ACC112 (cell line): ENCODE data around the gene PSMB8.

Experiments
- H2AFZ ChIP-seq: fragments of 200-600 bp; sonication (generic); one replicate; pipeline ENCODE4 v1.6.0; 2017; ENCODE audit warnings: antibody characterized with exemption, low read length; ENCODE audit not compliant: unreplicated experiment
- H3K27ac ChIP-seq: fragments of 200-600 bp; sonication (generic); 2 replicates; pipeline ENCODE4 v1.5.1; 2014; ENCODE audit warnings: low read depth, mild to moderate bottlenecking, antibody characterized with exemption, low read length, moderate library complexity
- H3K27me3 ChIP-seq: fragments of 200-600 bp; sonication (generic); 2 replicates; pipeline ENCODE4 v1.6.1; 2014; ENCODE audit warnings: mild to moderate bottlenecking, antibody characterized with exemption, low read length, moderate library complexity, mixed read lengths; ENCODE audit not compliant: insufficient read depth
- H3K36me3 ChIP-seq: fragments of 200-600 bp; sonication (generic); 2 replicates; pipeline ENCODE4 v1.6.1; 2016; ENCODE audit warnings: mild to moderate bottlenecking, antibody characterized with exemption, low read length, moderate library complexity, mixed read lengths; ENCODE audit not compliant: insufficient read depth
- H3K4me1 ChIP-seq: fragments of 200-600 bp; sonication (generic); one replicate; pipeline ENCODE4 v1.6.1; 2016; ENCODE audit warnings: low read length, mixed read lengths; ENCODE audit not compliant: insufficient read depth, unreplicated experiment, control insufficient read depth
- H3K4me3 ChIP-seq: fragments of 200-600 bp; sonication (generic); 2 replicates; pipeline ENCODE4 v1.5.1; 2014; ENCODE audit warnings: mild to moderate bottlenecking, low read depth, low read length
- H3K79me2 ChIP-seq: fragments of 200-600 bp; sonication (generic); one replicate; pipeline ENCODE4 v1.6.0; 2016; ENCODE audit warnings: low read length; ENCODE audit not compliant: control insufficient read depth, unreplicated experiment, insufficient read depth

Gene PSMB8

GRCh38 chr6:32857156-32857891 lies 13.5 kb upstream of the PSMB8 start:
- H3K4me3 ChIP-seq, result no peak overlapping the region

DNA sequence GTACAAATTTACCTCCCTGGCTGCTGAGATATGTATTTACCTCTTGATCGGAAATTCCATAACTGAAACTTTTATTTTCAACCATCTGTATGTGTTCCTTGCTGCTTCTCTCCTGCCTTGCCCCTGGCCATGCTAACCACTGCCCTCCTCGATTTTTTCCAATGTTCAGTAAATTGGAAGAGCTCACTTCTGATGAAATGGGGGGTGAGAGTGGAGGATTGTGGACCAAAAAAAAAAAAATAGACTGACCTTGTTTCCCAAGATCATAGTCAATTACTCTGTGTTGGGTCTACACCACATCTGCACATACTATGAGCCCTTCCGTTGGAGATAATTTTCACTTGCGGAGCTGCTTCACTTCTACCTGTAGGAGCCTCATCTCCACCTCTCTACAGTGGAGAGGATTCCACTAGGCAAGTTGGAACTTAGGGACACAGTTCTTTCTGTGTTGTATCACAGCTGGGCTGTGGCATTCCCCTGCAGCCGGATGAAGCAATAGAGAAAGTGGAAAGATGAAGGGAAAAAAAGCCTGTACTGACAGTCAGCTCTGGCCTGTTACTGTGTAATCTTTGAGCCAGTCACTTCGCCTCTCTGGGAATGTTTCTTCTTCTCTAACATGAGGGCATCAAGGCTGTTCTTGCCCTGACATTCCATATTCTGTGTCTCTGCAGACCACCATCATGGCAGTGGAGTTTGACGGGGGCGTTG lies 11.8 kb upstream of the PSMB8 start:
- H2AFZ ChIP-seq, result no peak overlapping the region
- no peaks in the 10 kb centered on the region for H3K27me3 ChIP-seq
- no peak overlapping the region for H3K27ac ChIP-seq
- peaks cover 24% of the 10 kb centered on the region for H3K4me1 ChIP-seq
- H3K36me3 ChIP-seq, result peaks cover 27% of the 10 kb centered on the region
- H3K79me2 ChIP-seq, result peaks cover 46% of the 10 kb centered on the region
- H3K4me3 ChIP-seq, result peak overlapping the region; percentile 99

More at GRCh38 chr6:32857156-32857891, 13.5 kb upstream of the PSMB8 start:
- H2AFZ ChIP-seq, result no peak overlapping the region
- H3K36me3 ChIP-seq, result peaks cover 21% of the 10 kb centered on the region
- H3K4me1 ChIP-seq, result peaks cover 14% of the 10 kb centered on the region
- H3K27ac ChIP-seq, result no peak overlapping the region
- H3K27me3 ChIP-seq, result no peaks in the 10 kb centered on the region
- peaks cover 29% of the 10 kb centered on the region for H3K79me2 ChIP-seq

DNA sequence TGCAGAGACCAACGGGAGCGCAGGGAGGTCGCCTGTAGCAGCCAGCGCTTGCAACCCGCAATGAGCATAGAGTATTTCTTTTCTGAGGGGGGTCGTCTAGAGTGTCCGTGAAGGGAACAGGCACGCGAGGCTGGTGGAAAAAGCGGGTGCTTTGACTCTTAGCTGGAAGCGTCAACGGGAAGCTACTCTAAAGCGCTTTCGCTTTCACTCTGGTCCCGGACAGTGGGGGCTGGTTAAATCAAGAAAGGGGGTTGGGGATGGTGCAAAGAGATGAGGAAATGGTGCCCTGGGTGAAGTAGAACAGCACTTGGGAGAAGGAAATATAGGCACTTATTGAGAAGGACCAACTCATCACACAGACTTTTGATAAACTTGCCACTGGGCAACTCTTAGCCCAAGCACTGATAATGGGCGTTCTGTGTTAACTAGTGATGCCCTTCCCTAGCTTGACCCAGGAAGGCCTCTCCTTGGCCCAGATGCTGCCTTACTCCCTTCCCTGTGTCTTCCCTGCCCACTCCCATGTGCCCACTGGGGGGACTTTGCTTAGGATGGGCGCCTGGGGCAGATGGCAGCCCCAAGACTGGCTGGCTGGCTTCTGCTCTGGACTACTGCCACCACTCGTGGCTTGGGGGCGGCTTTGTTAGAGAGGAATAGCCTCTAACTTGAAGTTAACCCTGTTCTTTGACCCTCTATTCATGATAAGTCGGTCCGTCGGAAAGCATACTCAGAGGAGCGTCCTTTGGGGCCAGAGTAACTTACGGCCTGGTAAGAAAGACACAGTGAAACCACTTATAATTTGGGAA lies 10.7 kb upstream of the PSMB8 start:
- no peaks in the 10 kb centered on the region for H3K27me3 ChIP-seq
- H3K4me3 ChIP-seq, result peak overlapping the region; percentile 99
- H3K79me2 ChIP-seq, result peaks cover 56% of the 10 kb centered on the region
- H3K36me3 ChIP-seq, result peaks cover 28% of the 10 kb centered on the region
- H3K4me1 ChIP-seq, result peaks cover 24% of the 10 kb centered on the region
- peak overlapping the region; percentile 68 for H2AFZ ChIP-seq
- H3K27ac ChIP-seq, result peak overlapping the region; percentile 95

- H3K79me2 ChIP-seq, result peaks cover 56% of the 10 kb centered on the region
- peak within 1 kb of the TSS; percentile 99 for H3K4me3 ChIP-seq
- H3K27ac ChIP-seq, result peak within 1 kb of the TSS; percentile 95
- peaks cover 24% of the 10 kb centered on the region for H3K4me1 ChIP-seq
- peaks cover 31% of the 10 kb centered on the region; the same call in 1 of the 2 replicates for H3K36me3 ChIP-seq
- no peaks in the 10 kb centered on the region for H3K27me3 ChIP-seq
- peak within 1 kb of the TSS; percentile 89 for H2AFZ ChIP-seq
Observed at GRCh38 chr6:32853541-32854375, 9.9 kb upstream of the PSMB8 start, which contains the start of the genes PSMB9 and TAP1. PSMB9 (plus strand) TSS chr6:32854192; CDS start chr6:32854230, 38 bp downstream. TAP1 (minus strand) TSS chr6:32853704; CDS start chr6:32853636, 68 bp downstream.

GRCh38 chr6:32852844-32853540 lies 9.1 kb upstream of the PSMB8 start:
- H3K79me2 ChIP-seq, result peaks cover 56% of the 10 kb centered on the region
- peaks cover 24% of the 10 kb centered on the region for H3K4me1 ChIP-seq
- H3K27me3 ChIP-seq, result no peaks in the 10 kb centered on the region
- peak overlapping the region; percentile 99 for H3K4me3 ChIP-seq
- peak overlapping the region; percentile 95 for H3K27ac ChIP-seq
- H3K36me3 ChIP-seq, result peaks cover 36% of the 10 kb centered on the region
- peak overlapping the region; percentile 79 for H2AFZ ChIP-seq

DNA sequence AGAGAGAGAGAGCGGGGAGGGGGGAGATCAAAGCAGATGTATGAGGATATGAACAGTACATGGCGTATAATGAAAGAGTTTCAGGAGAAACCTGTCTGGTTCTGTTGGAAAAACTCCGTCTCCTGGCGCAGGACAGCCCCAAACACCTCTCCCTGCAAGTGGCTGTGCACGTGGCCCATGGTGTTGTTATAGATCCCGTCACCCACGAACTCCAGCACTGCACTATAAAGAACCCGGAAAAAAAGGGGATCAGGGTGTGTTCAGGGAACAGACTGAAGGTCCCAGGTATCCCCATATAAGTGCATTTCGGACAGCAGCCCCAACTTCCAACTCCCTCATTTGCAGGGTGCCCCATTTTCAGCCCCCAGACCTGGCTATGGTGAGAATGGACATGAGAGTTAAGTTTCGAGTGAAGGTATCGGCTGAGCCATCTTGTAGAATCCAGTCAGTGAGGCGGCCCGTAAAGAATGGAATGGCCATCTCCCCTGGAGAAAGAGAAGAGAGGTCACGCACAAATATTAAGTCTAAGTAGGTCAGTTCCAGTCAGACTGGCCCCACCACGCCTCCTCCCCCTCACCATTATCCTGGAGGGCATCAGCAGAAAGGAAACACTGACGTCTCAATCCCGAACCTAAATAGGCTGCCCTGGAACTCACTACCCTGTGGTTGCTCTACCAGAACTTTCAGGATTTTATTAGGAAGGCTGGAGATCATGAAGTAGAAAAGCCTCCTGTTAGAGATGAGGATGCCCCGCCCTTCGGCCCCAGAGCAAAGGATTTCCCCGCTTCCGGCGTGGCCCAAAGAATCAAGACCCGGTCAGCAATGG lies 8.4 kb upstream of the PSMB8 start:
- Histone ChIP-seq H3K4me3 (peak overlapping the region; percentile 99), H3K4me1 (peaks cover 24% of the 10 kb centered on the region), H3K36me3 (peaks cover 35% of the 10 kb centered on the region), H3K27me3 (no peaks in the 10 kb centered on the region), H3K27ac (peak overlapping the region; percentile 95), H2AFZ (peak overlapping the region; percentile 79), H3K79me2 (peaks cover 60% of the 10 kb centered on the region)

- peaks cover 43% of the 10 kb centered on the region for H3K36me3 ChIP-seq
- no peak overlapping the region; the same call in 1 of the 2 replicates for H3K4me3 ChIP-seq
- no peak overlapping the region for H2AFZ ChIP-seq
- peaks cover 62% of the 10 kb centered on the region for H3K79me2 ChIP-seq
- no peaks in the 10 kb centered on the region for H3K27me3 ChIP-seq
- H3K4me1 ChIP-seq, result peaks cover 20% of the 10 kb centered on the region
- H3K27ac ChIP-seq, result no peak overlapping the region
Observed at GRCh38 chr6:32851025-32851424, 7.2 kb upstream of the PSMB8 start.

DNA sequence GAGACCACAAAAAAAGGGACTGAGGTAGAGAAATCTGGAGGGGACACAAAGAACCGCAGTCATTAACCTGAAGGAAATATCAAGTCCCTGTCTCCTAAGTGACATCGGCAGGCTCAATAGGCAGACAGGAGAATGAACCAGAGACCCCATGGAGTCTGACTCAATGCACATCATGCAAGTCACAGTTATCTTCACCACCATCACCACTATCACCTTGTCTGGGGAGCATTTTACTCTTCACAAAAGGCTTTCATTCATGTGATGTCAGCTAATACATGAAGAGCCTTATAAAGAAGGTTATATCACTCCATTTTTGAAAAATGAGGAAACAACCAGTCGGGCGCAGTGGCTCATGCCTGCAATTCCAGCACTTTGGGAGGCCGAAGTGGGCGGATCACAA lies 5.3 kb upstream of the PSMB8 start:
- Histone ChIP-seq H3K4me3 (no peak overlapping the region), H3K79me2 (peaks cover 46% of the 10 kb centered on the region), H3K27ac (no peak overlapping the region), H3K36me3 (peaks cover 48% of the 10 kb centered on the region), H3K27me3 (no peaks in the 10 kb centered on the region), H3K4me1 (peaks cover 17% of the 10 kb centered on the region), H2AFZ (no peak overlapping the region)

DNA sequence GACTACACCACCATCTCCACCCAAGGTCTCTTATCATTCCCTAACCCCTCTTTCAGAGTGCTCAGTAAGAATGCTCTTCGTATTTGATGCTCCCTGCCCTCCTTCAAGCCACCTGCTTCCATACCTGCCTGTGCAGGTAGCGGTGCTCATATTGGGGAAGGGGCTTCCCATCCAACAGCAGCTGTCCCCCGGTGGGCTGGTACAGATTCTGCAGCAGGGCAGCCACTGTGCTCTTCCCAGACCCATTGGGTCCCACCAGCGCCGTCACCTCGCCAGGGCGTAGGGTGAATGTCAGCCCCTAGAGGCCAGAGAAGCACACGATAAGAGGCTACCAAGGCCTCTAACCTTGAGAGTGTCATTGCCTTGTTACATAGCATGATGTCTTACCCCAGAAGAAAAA lies 3.9 kb upstream of the PSMB8 start:
- Histone ChIP-seq H3K27me3 (no peaks in the 10 kb centered on the region), H2AFZ (no peak overlapping the region), H3K4me1 (peaks cover 20% of the 10 kb centered on the region), H3K4me3 (no peak overlapping the region), H3K79me2 (peaks cover 53% of the 10 kb centered on the region), H3K27ac (no peak overlapping the region), H3K36me3 (peaks cover 48% of the 10 kb centered on the region)
